NT2/D1 (cell line): ENCODE measurements around the gene AIFM3.

Source experiments
- YY1 ChIP-seq: IDR thresholded peaks from 2 replicates; pipeline ENCODE4 v1.6.1; 2011; ENCODE audit not compliant: insufficient read length, insufficient read depth
- ZNF274 ChIP-seq: IDR thresholded peaks from 2 replicates; pipeline ENCODE4 v1.6.1; 2011; ENCODE audit warnings: mild to moderate bottlenecking, low read depth, low read length

GRCh38 chr22:20920881-20921203 lies 46.2 kb upstream of the AIFM3 start:
- TF ChIP-seq ZNF274 (no peak), YY1 (no peak)
